ENCODE data around the gene SLC12A8.

Gene SLC12A8, protein sequence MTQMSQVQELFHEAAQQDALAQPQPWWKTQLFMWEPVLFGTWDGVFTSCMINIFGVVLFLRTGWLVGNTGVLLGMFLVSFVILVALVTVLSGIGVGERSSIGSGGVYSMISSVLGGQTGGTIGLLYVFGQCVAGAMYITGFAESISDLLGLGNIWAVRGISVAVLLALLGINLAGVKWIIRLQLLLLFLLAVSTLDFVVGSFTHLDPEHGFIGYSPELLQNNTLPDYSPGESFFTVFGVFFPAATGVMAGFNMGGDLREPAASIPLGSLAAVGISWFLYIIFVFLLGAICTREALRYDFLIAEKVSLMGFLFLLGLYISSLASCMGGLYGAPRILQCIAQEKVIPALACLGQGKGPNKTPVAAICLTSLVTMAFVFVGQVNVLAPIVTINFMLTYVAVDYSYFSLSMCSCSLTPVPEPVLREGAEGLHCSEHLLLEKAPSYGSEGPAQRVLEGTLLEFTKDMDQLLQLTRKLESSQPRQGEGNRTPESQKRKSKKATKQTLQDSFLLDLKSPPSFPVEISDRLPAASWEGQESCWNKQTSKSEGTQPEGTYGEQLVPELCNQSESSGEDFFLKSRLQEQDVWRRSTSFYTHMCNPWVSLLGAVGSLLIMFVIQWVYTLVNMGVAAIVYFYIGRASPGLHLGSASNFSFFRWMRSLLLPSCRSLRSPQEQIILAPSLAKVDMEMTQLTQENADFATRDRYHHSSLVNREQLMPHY

GRCh38 chr3:125212509-125213363 lies at the start of gene SLC12A8:
Gene SLC12A8 (minus strand): TSS chr3:125212748. CDS start chr3:125211349, 1,399 bp downstream.
- no peak for DNase-seq

DNA sequence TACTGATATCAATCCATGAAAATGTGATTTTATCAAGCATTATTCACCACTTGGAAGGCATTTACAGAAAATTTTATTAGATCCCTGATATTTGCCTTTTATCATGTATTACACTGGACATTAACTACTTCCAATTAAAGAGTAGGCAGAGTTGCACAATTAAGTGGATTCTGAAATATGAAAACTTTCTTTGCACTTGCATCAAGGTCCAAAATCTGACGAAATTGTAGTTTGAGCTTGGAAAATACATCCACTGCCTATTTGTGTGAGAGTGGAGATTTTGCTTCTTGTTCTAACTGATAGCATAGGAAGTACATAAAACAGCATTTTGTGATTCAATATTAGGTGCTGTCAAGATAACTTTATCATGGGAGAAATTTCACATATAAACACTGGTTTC lies 49.6 kb upstream of the SLC12A8 start:
- DNase-seq, result no peak

- no peak for DNase-seq
Observed at GRCh38 chr3:125261031-125261430, 48.5 kb upstream of the SLC12A8 start.

- no peak for DNase-seq
Observed at GRCh38 chr3:125260158-125260557, 47.6 kb upstream of the SLC12A8 start.

- no peak for DNase-seq
Observed at GRCh38 chr3:125257536-125257935, 45.0 kb upstream of the SLC12A8 start.

GRCh38 chr3:125256675-125257074 lies 44.1 kb upstream of the SLC12A8 start:
- no peak for DNase-seq

GRCh38 chr3:125250973-125251372 lies 38.4 kb upstream of the SLC12A8 start:
- no peak for DNase-seq

- no peak for DNase-seq
Observed at GRCh38 chr3:125246237-125246636, 33.7 kb upstream of the SLC12A8 start.

DNA sequence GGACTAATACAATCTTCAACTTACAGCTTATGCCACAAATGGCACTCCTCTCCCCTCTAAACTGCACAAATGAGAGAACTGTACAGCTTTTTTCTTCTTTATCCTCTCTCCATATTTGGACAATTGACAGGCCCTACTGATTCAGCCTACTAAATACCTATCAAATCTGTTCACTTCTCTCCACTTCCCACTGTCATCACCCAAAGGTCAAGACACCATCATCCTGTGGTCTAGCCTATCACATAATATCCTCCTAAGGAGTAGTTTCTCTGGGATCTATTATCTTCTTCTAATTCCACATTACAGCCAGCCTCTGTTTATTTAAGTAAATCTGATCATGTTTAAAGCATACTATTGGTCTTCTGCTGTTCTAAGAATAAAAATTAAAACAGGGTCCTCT lies 33.0 kb upstream of the SLC12A8 start:
- no peak for DNase-seq

DNA sequence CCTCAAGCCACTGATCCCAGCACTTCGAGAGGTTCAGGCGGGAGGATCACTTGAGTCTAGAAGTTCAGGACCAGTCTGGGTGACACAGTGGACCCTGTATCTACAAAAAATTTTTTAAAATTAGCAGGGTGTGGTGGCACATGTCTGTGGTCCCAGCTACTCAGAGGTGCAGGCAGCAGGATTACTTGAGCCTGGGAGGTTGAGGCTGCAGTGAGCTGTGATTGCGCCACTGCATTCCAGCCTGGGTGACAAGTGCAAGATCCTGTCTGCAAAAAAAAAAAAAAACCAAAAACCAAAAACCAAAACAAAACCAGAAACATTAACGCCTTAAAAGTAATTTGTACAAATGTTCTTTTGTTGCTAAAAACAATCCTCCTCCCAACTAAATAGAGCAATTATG lies 27.9 kb upstream of the SLC12A8 start:
- no peak for DNase-seq

- no peak for DNase-seq
Observed at GRCh38 chr3:125239266-125239665, 26.7 kb upstream of the SLC12A8 start.

DNA sequence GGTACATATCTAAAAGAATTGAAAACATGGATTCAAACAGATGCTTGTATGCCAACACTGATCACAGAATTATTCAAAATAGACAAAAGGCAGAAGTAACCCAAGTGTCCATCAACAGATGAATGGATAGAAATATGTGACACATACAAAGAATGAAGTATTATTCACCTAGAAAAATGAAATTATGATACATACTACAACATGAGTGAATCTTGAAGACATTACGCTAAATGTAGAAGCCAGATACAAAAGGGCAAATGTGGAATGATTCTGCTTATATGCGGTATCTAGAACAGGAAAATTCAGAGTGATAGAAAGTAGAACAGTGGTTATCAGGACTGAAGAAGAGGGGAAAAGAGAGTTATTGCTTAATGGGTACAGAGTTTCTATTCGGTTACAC lies 26.2 kb upstream of the SLC12A8 start:
- DNase-seq, result no peak

- no peak for DNase-seq
Observed at GRCh38 chr3:125236331-125236903, 23.9 kb upstream of the SLC12A8 start.

DNA sequence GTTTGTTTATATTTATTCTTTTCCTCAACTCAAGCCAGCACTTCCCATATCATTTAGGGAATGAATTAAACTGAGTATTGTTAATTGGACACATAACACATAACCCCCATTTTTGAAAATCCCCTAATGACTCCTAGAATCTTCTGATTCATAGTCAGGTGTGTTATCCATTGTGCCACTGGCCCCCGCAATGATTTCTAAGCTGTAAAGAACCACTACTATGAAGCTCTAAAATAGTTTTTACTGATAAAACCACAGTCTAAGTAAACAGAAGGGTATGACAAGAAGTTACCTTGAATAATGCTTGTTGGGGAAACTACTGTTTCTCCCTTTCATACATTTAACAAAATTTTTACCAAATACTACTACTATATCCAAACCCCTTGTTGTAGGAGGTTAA lies 22.3 kb upstream of the SLC12A8 start:
- no peak for DNase-seq

GRCh38 chr3:125232401-125232800 lies 19.9 kb upstream of the SLC12A8 start:
- DNase-seq, result no peak

- no peak for DNase-seq
Observed at GRCh38 chr3:125231895-125232294, 19.3 kb upstream of the SLC12A8 start.

GRCh38 chr3:125229707-125230106 lies 17.2 kb upstream of the SLC12A8 start:
- DNase-seq, result no peak

- DNase-seq, result no peak
Observed at GRCh38 chr3:125229168-125229567, 16.6 kb upstream of the SLC12A8 start.

DNA sequence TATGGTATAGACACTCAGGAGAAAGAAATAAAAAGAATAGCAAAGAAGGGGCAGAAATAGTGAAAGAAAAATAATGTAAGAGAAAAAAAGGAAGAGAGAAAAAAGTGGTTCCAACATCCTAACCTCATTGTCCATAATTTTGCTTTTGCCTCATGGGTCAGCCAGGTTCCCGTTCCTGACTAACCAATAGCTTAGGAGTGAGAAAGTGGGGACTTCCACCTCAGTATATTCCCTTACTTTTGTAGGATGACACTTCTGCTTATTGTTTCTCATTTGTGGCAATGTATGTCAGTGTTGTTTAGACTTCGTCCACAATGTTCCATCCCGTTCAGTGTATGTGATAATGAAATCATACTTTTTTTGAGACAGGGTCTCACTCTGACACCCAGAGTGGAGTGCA lies 9.3 kb upstream of the SLC12A8 start:
- DNase-seq, result no peak

DNA sequence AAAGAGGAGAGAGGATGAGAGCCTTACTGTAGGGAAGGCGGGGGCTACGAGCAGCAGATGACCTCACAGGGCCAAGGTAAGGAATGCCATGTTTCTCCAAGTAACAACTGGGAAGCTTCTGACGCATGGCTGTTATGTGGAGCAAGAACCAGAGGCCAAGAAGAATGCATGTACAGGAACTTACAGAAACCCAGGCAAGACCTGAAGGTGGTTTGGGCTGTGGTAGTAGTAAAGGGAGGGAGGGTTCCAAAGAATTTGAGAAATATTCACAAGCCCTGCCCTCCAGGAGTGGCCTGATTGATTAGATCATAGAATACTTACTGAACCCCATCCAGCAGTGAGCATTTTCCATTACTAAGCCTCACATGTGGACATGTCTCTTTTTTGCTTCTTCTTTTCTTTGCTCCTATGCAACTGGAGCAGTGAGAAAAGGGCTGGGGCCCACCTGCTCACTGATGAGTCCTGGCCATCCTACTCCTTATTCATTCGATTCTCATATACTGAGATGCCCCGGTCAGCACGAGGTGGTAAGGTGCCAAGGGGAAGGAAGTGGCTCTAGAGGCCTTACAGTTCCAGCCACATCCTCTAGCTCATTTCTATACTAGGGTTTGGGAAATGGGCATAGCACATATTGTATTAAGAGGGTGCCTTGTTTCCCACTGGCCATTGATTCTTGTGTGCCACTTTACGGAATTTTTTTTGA lies 8.3 kb upstream of the SLC12A8 start:
- DNase-seq, result no peak

- no peak for DNase-seq
Observed at GRCh38 chr3:125220183-125220582, 7.6 kb upstream of the SLC12A8 start.

- DNase-seq, result no peak
Observed at GRCh38 chr3:125219261-125219701, 6.7 kb upstream of the SLC12A8 start.
